GM19351 (cell line): ENCODE results near the gene CCNY.

ENCODE experiments used
- ATAC-seq: cut with Tn5 transposase; IDR thresholded peaks from one replicate; pipeline ENCODE4 v1.9.1; 2021; ENCODE audit warnings: mild to moderate bottlenecking, moderate library complexity; ENCODE audit not compliant: unreplicated experiment

The CCNY gene

DNA sequence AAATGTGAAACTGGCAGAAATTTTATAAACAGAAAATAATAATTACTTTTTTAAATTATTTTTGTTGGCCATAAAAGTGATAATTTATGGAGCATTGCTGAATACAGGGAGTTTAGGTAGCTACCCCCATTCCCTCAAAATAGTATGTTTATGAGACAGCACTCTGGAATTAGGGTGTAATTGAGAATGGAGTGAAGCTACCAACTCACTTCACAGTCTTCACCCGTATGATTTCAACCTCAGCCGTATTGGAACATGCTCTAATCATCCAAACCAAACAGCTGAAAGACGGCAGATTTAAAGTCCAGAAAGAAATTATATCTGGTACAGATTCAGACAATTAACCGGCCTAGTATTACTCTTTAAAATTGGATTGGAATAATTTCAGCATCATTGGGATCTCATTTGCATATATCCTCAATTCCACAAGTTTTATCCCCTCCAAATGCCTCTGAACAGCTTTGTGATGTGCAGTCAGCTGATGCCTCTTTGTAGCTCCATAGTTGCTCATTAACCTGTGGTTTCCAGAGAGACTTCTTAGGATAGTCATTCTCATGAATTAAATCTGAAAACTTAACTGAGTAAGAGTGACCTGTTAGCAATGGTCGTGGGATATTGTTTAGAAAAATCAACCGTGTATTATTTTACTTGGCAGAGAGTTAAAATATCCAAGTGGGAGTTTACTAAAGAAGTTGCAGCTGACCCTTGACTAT is 209.7 kb downstream of the CCNY start:
- ATAC-seq: no peak

DNA sequence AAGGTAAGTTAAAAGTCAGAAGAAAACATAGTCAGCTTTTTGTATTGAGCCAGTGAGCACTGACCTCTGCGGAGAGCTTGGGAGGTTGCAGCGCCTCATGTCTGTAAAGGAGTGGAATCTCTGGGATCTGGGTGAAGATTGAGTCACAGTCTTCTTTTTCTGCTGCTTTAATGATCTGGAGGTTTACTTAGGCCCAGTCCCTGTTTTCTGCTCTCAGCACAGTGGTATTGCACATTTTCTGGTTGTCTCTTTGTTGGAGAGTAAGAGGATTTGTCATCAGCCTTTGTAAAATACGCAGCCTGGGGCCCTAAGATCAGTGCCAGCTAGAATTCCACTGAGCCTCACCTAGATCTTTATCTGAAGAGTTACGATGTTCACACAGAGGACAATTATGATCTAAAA is 210.5 kb downstream of the CCNY start:
- no peak for ATAC-seq

DNA sequence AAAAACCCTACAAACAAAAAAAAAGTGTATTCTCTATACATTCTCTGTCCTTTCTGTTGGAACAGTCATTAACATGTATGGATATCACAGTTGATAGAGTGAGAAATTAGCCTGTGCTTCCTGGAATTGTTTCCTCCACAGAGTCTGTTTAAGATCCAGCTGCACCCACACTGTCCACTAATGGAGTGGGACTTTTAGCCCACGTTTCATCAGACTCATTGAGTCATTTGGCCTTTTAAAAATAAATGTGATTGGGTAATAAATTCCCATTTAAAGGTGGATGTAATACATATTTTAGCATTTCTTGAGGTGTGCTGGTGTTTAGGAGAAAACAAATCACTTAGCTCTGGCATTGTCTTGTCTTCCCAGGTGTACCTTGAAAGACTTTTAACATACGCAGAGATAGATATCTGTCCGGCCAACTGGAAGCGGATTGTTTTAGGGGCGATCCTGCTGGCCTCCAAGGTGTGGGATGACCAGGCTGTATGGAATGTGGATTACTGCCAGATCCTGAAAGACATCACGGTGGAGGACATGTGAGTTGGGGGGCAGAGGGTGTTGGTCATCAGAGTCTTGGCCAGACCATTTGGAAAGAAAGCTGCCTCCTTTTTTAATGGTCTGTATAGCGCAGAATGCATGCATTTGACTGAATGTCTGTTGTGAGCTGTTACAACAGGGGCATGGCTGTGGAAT is 216.5 kb downstream of the CCNY start:
- ATAC-seq: no peak

DNA sequence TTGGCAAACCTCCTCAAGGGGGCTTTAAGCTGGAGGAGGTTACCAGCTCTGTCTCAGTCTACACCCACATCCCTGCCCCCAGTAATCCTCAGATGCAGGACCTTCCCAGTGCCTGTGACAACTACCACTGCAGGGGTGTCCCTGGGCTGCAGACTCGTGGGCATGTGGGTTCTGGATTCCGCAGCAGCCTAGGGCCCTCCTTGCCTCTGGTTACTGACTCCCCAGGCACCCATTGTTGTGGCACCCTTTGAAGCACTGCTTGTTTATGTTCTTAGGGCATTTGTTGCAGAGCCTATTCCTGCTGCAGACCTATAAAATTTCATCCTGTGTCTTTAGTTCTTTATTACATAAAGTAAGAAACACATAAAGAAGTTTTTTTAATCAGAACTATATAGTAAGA is 217.7 kb downstream of the CCNY start:
- no peak for ATAC-seq

DNA sequence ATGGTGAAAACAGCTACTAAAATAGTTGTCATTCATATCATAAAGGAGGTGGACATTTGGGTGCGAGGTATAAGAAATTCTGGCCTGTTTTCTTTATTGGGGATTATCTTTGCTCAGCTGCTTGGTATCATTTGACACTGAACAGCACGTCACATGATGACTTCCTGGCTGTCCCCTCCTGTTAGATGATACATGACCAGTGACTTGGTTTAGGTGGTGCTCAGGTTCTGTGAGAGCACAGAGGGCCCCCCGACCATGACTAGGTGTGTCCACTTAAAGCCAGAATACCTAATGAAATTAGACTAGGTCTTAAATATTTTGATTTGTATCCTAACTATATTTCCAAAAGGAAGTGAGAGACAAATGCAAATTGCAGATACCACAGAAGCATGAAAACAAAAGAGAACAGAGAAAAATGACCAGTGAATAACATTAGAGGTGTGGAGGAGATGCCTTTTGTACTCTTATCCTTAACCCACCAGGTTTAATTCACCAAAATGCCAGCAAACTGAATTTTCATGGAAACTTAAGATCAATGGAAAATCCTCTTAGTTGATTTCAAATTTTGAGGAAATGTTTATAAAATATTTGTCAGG is 218.2 kb downstream of the CCNY start:
- peak; percentile 82 for ATAC-seq

DNA sequence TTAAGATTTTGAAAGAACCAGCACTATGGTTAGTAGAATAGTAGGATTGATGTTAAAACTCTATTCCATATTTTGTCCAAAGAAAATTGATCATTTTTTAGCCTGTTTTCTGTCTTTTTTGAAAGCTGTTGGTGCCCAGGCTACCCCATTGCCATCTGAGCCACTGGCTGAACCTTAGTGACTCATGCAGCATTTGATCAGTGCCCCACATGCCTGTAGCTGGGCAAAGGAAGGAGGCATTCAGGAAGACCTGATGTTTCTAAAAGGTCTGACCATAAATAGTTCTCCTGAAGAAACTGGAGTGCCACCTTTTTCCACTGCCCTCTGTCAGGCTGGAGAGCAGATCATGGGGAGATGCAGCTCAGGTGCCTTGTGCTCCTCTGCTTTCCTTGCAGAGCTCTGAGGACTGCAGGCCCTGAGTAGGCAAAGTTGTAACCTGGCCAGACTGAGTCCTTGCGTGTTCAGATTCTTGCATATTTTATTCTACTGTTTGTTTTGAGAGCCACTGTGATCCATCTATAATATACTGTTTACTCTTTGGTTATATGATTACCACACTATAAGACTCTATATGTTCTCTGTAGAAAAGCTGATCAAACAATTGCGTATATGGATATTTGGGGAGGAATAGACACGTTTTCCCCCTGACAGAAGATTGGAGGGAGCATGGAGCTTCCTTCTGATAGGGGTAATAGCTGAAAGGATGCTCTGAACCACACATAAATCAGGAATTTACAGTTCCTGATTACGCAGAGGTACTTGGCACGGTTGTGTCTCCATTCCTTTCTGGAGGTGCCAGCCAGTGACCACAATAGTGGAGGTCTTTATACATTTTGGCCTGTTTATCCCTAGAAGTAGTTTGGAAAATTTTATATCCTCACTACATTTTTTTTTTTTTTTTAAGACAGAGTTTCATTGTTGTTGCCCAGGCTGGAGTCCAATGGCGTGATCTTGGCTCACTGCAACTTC is 219.9 kb downstream of the CCNY start:
- no peak for ATAC-seq

DNA sequence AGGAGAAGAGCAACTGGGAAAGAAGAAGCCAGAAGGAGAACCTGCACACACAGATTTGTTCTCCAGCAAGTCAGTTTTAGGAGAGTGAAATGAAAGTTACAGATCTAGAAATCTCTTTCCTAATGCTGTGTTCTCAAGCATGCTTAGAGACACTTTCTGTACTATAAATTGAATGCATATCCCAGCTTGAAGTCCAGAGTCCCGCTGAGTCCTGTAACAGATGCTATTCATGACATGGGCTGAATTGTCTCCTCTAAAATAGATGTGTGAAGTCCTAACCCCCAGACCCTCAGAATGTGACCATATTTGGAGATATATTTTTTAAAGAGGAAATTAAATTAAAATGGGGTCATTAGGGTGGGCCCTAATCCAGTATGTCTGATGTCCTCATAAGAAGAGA is 222.0 kb downstream of the CCNY start:
- ATAC-seq: no peak

DNA sequence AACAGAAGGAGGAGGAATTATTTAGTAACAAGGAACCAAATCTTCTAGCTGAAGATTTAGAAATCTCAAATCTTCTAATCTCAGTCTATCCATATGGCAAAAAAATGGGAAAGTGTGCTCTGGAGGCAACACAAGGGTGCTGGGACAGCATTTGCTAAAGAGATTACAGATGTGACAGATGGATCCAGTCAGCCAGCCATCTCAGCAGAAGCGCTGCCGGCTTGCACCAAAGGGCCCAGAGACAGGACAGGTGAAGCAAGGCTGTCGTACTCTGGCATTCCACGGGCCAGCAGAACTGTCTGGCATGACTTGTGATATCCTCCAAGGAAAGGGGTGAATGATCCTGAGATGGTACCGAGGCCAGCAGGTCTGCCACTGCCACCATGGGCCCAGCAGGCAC is 223.1 kb downstream of the CCNY start:
- ATAC-seq: no peak

DNA sequence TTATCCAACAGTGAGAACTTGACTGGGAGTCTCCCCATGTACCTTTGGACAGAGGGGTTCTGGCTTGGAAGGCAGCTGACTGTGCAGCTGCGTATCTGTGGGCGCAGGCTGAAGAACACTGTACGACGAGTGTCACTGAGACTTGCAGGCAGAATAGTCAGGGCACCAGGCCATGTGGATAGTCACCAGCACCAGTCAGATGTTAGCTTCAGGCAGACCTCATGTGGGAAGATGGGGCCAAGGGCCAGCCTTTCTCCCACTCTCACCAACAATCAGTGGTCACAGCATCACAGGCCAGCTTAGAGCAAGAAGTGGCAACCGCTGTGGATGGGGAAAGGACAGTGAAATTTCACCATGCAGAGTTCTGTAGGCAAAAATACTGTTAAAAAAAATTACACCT is 225.4 kb downstream of the CCNY start:
- no peak for ATAC-seq

DNA sequence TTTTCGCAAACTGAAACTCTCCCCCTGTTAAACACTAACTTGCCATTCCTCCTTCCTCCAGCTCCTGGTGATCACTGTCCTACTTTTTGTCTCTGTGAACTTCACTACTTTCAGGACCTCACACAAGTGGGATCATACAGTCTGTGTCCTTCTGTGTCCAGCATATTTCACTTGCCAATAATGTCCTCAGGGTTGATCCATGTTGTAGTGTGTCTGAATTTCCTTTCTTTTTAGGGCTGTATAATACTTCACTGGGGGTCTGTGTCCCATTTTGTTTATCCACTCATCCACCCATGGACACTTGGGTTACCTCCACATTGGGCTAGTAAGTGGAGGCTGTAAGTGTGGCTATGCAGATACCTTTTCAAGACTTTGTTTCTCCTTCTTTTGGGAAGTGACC is 226.1 kb downstream of the CCNY start:
- ATAC-seq: no peak

DNA sequence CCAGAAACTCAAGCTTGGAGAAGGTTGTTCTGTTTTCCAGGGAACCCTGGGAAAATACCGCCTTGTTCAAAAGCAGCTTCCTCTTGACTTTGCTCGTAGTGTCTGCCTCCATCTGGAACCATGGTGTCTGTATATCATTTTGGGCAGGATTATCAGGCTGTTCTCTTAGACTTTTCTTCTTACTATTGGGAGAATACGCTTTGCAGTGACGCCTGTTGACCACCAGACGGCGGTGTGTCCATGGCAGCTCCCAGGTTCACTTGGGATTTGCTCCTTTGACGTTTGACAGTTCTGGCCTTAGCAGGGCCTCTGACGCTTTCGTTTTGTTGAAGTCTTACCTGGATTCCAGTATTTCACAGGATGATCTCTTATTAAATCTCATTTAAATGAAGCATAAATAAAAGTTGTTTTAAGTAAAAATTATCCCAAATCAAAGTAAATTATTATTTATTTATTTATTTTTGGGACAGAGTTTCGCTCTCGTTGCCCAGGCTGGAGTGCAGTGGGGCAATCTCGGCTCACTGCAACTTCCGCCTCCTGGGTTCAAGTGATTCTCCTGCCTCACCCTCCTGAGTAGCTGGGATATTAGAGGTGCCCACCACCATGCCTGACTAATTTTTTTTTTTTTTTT is 227.1 kb downstream of the CCNY start:
- peak; percentile 55 for ATAC-seq

DNA sequence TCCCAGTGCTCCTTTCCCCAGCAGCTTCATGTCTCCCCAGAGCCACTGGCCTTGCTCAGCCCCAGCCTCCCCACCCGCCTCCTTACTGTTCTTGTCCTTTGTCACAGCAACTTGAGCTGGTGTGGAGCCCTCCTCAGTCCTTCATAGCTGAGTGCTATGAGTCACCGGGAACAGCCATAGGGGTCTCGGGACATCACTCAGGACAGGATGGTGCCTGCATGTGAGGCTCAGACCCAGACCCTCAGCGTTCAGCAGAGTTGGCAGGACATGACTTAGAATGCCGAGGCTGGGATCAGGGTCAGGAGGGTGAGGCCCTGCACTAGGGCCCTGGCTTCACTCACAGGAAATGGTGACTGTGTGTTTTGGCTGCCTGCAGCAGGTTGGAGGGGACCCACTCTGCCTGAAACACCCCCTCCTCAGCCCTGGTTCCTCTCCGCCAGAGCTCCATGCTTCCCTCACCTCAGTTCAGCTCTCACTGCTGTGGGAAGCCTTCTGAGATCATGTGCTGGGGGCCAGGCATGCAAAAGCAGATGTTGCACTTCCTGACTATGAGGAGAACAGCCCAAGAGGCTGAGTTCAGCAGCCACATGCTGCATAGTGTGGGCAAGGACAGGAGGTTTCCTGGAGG is 228.1 kb downstream of the CCNY start:
- ATAC-seq: peak; percentile 79

DNA sequence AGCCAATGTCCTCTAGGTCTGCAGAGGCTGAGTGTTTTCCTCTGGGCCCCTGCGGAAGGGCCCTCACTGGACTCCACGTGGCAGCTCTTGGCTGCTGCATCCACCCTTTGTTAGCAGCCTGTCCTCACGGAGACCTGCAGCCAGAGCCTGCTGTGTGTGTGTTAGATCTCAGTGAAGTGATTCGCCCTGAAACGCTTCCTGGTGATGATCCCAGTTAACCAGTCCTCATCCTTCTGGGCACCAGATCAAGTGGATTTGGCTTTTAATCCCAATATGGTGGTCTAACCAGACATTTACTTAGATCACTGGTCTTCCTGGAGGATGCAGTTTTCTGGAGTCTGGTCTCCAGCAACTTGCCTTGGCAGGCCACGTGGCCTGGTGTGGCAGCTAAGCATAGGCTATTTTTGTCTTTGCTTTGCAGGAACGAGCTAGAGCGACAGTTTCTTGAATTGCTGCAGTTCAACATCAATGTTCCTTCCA is 229.3 kb downstream of the CCNY start:
- ATAC-seq: no peak

DNA sequence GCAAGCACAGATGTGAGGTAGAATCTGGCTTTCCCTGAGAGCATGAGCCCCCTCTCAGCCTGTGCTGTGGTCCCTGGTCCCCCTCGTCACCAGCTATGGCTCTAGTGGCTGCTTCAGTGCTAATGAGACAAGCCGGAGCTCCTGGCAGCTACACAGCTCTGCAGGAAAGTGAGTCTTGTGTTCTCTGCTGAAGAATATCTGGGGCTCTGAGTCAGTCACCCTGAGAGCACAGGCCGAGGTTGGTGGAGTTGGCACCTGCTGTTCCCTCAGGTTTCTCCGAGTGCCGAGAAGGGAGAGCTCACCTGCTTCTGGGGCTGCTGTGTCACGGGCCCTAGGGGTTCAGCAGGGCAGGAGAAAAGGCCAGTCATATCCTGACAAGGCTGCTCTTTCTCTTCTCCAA is 231.6 kb downstream of the CCNY start:
- no peak for ATAC-seq

DNA sequence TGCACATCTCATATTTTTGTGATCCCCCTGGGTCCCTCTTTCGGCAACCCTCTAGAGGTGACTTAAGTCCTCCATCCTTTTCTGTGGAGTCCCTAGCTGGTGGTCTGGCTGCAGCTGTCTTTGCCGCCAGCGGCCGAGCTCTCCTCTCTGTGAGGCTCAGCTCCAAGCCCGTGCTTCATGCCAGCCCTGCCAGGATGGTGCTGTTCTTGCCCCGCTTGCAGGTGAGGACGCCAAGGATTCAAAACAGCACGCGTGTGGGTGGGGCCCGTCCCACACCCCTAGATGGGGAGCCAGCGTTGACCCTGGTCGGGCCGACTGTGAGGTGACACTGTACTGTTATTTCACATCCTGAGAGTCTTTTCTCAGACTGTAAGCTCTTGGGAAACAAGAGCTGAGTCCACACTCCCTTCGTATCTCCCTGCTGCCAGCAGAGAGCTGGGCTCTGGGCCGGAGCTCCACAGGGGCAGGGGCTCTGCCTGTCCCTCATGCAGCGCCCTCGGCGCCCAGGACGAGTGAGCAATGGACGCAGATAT is 232.2 kb downstream of the CCNY start:
- no peak for ATAC-seq

DNA sequence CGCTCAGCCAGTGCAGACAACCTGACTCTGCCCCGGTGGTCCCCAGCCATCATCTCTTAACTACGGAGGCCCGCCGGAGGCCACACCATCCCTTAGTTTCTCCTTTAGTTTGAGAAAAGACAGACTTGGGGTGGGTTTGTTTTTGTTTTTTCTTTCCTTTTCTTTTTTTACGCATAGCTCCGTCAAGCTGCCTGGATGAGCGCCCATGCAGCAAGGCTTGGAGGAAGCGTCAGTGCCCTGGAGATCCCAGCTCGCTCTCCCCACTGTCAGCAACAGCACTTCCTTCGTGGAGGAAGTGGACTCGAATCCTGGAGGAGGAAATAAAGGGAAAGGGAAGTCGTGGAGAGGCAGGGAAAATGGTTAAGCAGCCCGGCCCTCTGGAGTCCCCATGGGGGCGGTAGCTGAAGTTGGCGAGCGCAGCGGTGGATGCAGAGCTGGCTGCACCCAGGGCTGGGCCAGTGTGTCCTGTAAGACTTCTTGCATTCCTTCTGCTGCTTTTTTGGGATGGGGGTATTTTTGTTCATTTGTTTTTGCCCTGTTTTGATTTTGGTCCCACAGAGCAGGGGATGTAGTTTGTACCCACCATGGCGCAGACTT is 232.9 kb downstream of the CCNY start:
- ATAC-seq: no peak

DNA sequence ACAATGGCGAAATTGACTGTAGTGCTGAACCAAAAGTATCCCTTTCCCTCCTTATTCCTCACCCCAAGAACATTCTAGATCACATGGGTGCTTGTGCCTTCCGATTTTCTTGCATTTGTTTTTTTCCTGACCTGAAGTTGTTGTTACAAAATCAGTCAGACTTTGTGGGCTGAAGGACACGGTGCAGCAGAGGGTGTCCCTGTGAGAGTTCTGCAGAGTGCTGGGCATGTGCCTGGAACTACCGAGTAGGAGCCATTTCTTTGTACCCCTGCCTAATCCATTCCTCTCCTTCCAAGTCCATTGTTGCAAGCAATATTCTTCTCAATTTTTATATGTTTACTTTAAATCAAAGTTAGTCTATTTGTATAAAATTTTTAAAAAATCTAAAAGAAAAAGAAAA is 233.5 kb downstream of the CCNY start:
- no peak for ATAC-seq

DNA sequence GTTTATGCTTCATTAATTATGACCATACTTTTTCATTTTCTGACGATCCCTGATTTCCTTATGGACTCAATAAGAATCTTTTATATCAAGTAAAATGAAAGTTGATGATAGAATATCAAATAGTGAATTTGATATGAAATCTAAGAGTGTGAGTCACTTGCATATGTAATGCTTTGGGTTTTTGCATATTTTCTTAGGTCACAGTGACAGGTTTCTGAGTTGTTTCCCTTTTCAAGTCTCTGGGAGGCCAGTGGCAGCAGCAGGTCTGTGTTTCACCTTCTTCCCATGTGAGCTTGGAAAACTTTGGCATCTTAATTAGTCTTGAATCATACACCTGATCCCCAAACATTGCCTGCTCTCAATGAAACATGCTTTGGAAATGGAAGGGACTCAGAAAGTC is 234.1 kb downstream of the CCNY start:
- no peak for ATAC-seq

DNA sequence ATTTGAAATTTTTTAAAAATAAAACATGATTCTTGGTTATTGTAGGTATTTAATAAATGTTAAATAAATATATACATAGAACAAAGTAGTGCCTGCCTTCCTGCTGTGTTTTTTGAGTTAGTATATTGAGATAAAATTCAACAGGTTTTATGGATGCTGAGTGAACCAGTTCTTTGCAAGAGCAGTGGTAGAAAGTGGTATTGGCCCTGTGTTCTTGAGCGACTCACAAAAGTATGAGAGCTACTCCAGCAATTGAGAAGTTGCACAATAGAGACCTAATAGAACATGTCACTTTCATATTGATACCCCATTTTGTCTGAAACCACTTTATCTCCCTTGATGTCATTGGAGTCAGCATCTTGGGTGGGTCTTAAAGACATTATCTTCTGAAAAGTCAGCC is 236.3 kb downstream of the CCNY start:
- no peak for ATAC-seq

DNA sequence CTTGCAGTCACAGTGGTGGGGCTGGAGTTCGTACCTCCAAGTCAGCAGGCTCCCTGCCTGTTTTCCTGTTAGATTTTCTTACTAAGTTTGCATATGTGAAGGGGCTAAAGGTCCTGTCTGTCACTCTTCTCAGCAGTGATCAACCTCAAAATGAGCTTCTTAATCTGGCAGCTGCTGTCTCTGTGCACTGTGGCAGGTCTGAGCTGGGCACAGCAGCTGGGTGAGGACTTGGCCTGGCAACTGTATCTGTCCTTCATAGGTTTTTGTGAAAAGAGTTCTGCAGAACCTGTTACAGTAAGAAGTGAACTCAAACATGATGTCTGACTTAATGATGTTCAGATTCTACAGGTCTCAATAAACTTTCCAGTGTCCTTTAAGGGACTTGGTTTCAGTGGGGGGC is 237.5 kb downstream of the CCNY start:
- ATAC-seq: no peak
